ENCODE data around the gene SPNS1. TPM values are rescaled to one million over a fixed set of nuclear protein-coding genes. Genes with fewer than 3 reads are reported as not detected.
A peak's percentile ranks its signal among the peaks of the same experiment; 100 is the strongest.
"Not testable (repeated sequence)": the region's sequence is repeated elsewhere in the genome, so short reads cannot be mapped to it uniquely, and the experiment has no call there.

The SPNS1 gene
- total RNA-seq (2014; rRNA removed; shearing (Covaris generic)) = 22.8 and 31.8 TPM in 2 replicates

GRCh38 chr16:28974437-28975157 is at the start of gene SPNS1:
SPNS1 (plus strand) TSS chr16:28974778; CDS start chr16:28975152, 374 bp downstream.
- peak; percentile 96 for DNase-seq (ENCODE audit: low read depth)

GRCh38 chr16:28925386-28926228 is 49.0 kb upstream of the SPNS1 start:
- DNase-seq (ENCODE audit: low read depth) = peak; percentile 80

- not testable (repeated sequence) for DNase-seq (ENCODE audit: low read depth)
Measured at GRCh38 chr16:28926284-28926683, 48.3 kb upstream of the SPNS1 start.

GRCh38 chr16:28927815-28928214 is 46.8 kb upstream of the SPNS1 start:
- no peak for DNase-seq (ENCODE audit: low read depth)

GRCh38 chr16:28930203-28930602 is 44.4 kb upstream of the SPNS1 start:
- DNase-seq (ENCODE audit: low read depth) = no peak

- no peak for DNase-seq (ENCODE audit: low read depth)
Measured at GRCh38 chr16:28930652-28931051, 43.9 kb upstream of the SPNS1 start.

GRCh38 chr16:28931801-28932225 is 42.8 kb upstream of the SPNS1 start, which contains the start of gene CD19:
CD19 (plus strand) TSS chr16:28931971; CDS start chr16:28932001, 30 bp downstream.
- no peak for DNase-seq (ENCODE audit: low read depth)

GRCh38 chr16:28932339-28933141 is 42.0 kb upstream of the SPNS1 start:
- DNase-seq (ENCODE audit: low read depth) = no peak

- no peak for DNase-seq (ENCODE audit: low read depth)
Measured at GRCh38 chr16:28933171-28933570, 41.4 kb upstream of the SPNS1 start.

- no peak for DNase-seq (ENCODE audit: low read depth)
Measured at GRCh38 chr16:28935346-28935745, 39.2 kb upstream of the SPNS1 start.

GRCh38 chr16:28935924-28936783 is 38.4 kb upstream of the SPNS1 start:
- peak; percentile 70 for DNase-seq (ENCODE audit: low read depth)

- DNase-seq (ENCODE audit: low read depth) = no peak
Measured at GRCh38 chr16:28936784-28937155, 37.8 kb upstream of the SPNS1 start.

- DNase-seq (ENCODE audit: low read depth) = no peak
Measured at GRCh38 chr16:28937222-28937876, 37.2 kb upstream of the SPNS1 start.

- no peak for DNase-seq (ENCODE audit: low read depth)
Measured at GRCh38 chr16:28938721-28939120, 35.9 kb upstream of the SPNS1 start.

GRCh38 chr16:28939825-28940224 is 34.8 kb upstream of the SPNS1 start:
- DNase-seq (ENCODE audit: low read depth) = not testable (repeated sequence)

GRCh38 chr16:28943281-28943680 is 31.3 kb upstream of the SPNS1 start:
- no peak for DNase-seq (ENCODE audit: low read depth)

GRCh38 chr16:28946681-28947080 is 27.9 kb upstream of the SPNS1 start:
- no peak for DNase-seq (ENCODE audit: low read depth)

GRCh38 chr16:28950648-28951409 is 23.7 kb upstream of the SPNS1 start, which contains the start of gene NFATC2IP:
NFATC2IP (plus strand) TSS chr16:28950937; CDS start chr16:28951012, 75 bp downstream.
- peak; percentile 99 for DNase-seq (ENCODE audit: low read depth)

GRCh38 chr16:28951410-28951943 is 23.1 kb upstream of the SPNS1 start:
- no peak for DNase-seq (ENCODE audit: low read depth)
